GM23338 (cell line): ENCODE data around the gene IL13.

Experiments
- EZH2phosphoT487 ChIP-seq: fragments of 200-600 bp; sonication (generic); IDR thresholded peaks from one replicate; pipeline ENCODE4 v1.8.1; 2018; ENCODE audit warnings: antibody characterized with exemption; ENCODE audit not compliant: unreplicated experiment
- JUNB ChIP-seq: IDR thresholded peaks from one replicate; pipeline ENCODE4 v1.6.1; 2016; ENCODE audit warnings: antibody characterized with exemption; ENCODE audit not compliant: unreplicated experiment
- POLR2AphosphoS5 ChIP-seq: IDR thresholded peaks from 2 replicates; pipeline ENCODE4 v1.6.1; 2016; ENCODE audit warnings: antibody characterized with exemption, low read depth
- STAT1 ChIP-seq: IDR thresholded peaks from one replicate; pipeline ENCODE4 v1.6.1; 2016; ENCODE audit warnings: antibody characterized with exemption; ENCODE audit not compliant: unreplicated experiment
- TF ChIP-seq, protein P1 (sequence below), 2 experiments: fragments of 200-600 bp in 1 of 2; sonication (generic) in 1 of 2; conservative IDR thresholded peaks; 2 replicates each; pipeline versions ENCODE4 v1.5.1 to v1.6.1; 2016 to 2017; ENCODE audit warnings: antibody characterized with exemption in 2 of 2, low read depth in 2 of 2, mild to moderate bottlenecking in 2 of 2, moderate library complexity in 1 of 2

DNA sequence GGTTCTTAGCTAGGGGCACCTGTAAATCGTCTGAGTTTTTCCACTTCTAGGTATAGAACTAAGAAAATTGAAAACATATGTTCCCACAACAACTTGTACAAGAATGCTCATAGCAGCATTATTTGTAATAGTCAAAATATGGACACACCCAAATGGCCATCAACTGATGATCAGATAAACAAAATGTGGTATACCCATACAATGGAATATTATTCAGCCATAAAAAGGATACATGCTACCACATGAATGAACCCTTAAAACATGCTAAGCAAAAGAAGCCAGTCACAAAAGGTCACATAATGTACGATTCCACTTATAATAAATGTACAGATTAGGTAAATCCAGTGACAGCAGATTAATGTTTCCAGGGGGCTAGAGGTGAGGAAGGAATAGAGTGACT, 46.0 kb upstream of the IL13 start:
- TF ChIP-seq POLR2AphosphoS5 (no peak), EZH2phosphoT487 (no peak), STAT1 (no peak), JUNB (no peak)
- TF ChIP-seq, protein P1, sequence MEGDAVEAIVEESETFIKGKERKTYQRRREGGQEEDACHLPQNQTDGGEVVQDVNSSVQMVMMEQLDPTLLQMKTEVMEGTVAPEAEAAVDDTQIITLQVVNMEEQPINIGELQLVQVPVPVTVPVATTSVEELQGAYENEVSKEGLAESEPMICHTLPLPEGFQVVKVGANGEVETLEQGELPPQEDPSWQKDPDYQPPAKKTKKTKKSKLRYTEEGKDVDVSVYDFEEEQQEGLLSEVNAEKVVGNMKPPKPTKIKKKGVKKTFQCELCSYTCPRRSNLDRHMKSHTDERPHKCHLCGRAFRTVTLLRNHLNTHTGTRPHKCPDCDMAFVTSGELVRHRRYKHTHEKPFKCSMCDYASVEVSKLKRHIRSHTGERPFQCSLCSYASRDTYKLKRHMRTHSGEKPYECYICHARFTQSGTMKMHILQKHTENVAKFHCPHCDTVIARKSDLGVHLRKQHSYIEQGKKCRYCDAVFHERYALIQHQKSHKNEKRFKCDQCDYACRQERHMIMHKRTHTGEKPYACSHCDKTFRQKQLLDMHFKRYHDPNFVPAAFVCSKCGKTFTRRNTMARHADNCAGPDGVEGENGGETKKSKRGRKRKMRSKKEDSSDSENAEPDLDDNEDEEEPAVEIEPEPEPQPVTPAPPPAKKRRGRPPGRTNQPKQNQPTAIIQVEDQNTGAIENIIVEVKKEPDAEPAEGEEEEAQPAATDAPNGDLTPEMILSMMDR (conservative IDR thresholded peaks at IDR 0.05; ENCODE audit: low read depth in 2 of 2): no peak
